OCI-LY3 (cell line): ENCODE results near the gene MYCN.

Experiments used
- EZH2phosphoT487 ChIP-seq: fragments of 200-600 bp; shearing (Covaris generic); IDR thresholded peaks from 2 replicates; pipeline ENCODE4 v1.6.1; 2018; ENCODE audit warnings: antibody characterized with exemption, mixed run types, low read depth
- TF ChIP-seq, protein P1 (sequence below): fragments of 200-600, 300-600 bp; sonication (generic); IDR thresholded peaks from 2 replicates; pipeline ENCODE4 v1.5.1; 2014; ENCODE audit warnings: antibody characterized with exemption, low read length, low read depth

GRCh38 chr2:15974565-15975260 is 34.4 kb downstream of the MYCN start:
- TF ChIP-seq, protein P1, sequence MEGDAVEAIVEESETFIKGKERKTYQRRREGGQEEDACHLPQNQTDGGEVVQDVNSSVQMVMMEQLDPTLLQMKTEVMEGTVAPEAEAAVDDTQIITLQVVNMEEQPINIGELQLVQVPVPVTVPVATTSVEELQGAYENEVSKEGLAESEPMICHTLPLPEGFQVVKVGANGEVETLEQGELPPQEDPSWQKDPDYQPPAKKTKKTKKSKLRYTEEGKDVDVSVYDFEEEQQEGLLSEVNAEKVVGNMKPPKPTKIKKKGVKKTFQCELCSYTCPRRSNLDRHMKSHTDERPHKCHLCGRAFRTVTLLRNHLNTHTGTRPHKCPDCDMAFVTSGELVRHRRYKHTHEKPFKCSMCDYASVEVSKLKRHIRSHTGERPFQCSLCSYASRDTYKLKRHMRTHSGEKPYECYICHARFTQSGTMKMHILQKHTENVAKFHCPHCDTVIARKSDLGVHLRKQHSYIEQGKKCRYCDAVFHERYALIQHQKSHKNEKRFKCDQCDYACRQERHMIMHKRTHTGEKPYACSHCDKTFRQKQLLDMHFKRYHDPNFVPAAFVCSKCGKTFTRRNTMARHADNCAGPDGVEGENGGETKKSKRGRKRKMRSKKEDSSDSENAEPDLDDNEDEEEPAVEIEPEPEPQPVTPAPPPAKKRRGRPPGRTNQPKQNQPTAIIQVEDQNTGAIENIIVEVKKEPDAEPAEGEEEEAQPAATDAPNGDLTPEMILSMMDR, result no peak
- TF ChIP-seq EZH2phosphoT487, result no peak
